Activated CD4-positive, alpha-beta T cell treated with anti-CD3 and anti-CD28 coated beads, Interleukin-2, amount 50 U/mL, for 4 hours (primary cell): ENCODE results near the gene JUP.
"Not testable (repeated sequence)": the region's sequence is repeated elsewhere in the genome, so short reads cannot be mapped to it uniquely, and the experiment has no call there.

ENCODE experiments used
- DNase-seq, 2 experiments: peaks; one replicate each; pipeline ENCODE4 v3.0.0-alpha.2; 2020

Gene JUP

DNA sequence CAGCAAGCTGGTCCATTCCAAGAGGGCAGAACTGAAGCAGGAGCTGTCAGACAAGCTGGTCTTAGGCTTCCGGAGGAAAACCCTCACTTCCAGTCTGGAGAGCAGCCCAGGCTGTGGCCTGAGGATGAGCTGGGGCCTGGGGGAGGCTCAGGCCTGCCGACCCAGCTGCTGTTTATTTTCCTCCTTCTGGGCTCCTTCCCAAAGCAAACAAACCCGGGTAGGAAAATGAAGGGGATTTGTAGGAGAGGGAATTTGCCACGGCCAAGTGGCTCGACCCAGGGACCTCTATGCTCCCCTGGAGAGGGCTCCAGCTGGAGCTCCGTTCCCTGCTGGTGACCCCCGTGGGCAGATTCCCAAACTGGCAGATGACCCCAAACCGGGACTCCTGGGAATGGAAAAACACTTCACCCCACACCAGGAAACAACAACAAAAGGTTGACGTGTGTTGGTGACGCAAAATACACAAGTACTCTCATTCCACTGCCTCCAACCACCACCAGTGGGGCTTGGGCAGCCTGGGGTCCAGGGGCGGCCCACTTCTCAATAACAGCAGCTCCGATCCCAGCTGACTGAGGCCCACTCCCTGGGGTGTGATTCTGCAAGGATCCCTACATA, 8.8 kb downstream of the JUP start:
- DNase-seq: no peak

GRCh38 chr17:41777157-41777573, 9.3 kb downstream of the JUP start:
- no peak for DNase-seq

GRCh38 chr17:41776262-41776900, 10.1 kb downstream of the JUP start:
- DNase-seq: not testable (repeated sequence)

DNA sequence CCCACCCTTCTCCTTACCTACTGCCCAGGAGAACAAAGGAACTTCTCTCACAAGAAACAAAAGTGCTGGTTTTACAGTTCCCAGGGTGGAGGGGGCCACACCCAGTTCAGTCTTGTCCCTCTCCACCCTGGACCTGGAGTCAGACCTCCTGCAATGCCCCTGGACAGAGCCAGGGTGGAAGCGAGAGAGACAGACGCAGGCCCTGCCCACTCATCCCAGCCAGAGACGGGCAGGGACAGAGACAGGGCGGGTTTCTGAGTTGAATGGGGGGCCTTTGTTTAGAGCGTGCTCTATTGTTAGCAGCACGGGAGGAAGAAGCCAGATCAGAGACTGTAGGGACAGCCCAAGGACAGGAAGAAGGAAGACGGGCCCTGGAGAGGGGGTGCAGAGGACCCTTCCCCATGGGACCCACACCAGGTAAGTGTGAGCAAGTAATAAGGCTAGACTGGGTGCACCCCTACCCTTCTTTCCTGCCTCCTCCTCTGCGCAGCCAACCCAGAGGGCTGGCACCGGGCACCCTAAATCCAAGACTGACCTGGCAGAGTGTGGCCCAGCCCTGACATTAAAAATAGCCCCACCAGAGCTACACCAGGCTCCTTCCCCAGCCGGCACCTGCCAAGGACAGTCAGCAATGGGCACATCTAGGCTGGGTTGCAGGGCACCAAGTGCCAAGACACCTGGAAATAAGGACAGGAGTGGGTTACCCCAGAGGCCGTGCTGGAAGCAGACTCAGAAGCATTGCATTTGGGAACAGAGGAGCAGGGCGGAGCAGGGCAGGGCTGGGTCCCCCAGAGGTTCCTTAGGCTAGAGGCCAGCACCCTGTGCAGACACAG, 10.9 kb downstream of the JUP start:
- no peak for DNase-seq

- DNase-seq: no peak
Observed at GRCh38 chr17:41773731-41774193, 12.7 kb downstream of the JUP start.

DNA sequence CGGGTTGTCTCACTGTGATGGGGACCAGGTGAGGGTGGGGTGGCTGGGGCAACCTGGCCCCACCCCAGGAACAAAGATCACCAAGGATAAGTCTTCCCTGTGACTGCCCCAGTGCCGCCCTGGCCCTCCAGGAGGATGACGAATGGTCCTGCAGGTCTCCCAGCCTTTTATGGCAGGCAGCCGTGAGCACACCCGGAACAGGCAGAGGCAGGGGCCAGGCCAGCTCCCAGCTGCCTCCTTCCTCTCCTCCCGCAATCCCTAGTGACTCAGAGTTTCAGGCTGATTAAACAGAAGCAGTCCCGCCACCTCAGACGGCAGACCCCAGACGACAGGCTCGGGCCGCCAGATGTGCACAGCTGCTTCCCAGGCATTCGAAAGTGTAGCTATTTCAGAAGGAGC, 13.3 kb downstream of the JUP start:
- DNase-seq: no peak

DNA sequence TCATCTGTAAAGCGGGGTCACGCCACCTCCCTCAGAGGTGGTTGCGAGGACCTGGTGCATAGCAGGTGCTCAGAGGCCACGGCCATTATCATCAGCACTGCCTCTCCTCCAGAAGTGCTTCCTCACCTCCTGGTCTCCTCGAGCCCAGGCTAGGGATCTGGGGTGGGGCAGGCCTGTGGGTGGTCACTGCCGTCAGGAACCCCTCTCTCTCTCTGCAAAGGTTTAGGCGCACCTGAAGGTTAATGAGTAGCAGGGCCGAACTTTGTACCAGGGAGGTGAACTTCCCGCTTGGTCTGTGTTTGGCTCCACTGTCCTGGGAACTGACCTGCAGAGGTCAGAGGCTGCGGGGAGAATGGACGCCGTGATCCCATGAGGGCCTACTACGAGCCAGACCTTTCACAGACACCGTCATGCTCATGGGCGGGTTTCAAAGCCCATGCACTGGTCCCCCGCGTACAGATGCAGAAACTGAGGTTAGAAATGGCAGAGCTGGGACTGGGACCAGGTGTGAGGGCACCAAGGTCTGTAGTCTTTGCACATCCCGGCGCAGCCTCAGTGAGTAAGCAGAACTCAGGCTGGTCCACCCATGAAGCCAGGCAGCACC, 13.8 kb downstream of the JUP start:
- no peak for DNase-seq

GRCh38 chr17:41772218-41772585, 14.3 kb downstream of the JUP start:
- no peak for DNase-seq

- DNase-seq: no peak
Observed at GRCh38 chr17:41771389-41772206, 14.9 kb downstream of the JUP start.

DNA sequence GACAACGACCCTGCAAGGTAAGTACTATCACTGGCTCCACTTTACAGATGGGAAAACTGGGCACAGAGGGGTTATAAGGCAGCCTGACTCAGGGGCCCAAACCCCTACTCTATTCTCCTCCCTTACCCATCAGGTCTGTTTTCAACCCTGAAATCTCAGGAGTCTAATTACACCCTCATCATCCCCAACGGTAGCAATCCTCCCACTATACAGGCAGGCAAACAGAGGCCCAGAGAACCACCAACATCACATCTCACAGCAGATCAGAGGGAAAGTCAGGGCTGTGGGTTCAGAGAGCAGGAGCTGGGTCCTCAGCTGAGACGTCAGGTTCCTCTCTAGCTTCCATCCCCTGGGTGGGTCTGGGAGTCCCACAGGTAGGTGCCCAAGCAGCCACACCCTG, 16.5 kb downstream of the JUP start:
- no peak for DNase-seq

DNA sequence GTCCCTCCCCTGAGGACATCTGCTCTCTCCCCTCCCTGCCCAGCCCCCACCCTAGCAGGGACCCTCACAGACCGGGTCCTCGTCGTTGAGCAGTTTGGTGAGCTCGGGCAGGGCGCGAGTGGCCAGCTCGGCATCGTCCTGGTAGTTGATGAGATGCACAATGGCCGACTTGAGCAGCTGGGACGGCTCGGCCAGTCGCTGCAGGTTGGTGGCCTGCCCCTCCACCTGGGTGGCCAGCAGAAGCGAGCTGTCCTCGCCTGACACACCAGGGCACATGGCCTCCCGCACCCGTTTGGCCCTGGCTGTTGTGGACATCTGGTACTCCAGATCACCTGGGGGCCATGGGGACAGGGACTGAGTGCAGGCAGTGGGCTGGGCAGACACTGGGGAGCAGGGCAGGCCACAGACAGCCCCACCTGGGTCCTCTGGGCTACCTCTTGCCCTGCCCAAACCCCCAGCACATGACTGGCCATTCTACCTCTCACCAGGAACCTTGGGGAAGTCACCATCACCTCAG, 17.1 kb downstream of the JUP start:
- DNase-seq: no peak

GRCh38 chr17:41768682-41769288, 17.7 kb downstream of the JUP start:
- no peak for DNase-seq

DNA sequence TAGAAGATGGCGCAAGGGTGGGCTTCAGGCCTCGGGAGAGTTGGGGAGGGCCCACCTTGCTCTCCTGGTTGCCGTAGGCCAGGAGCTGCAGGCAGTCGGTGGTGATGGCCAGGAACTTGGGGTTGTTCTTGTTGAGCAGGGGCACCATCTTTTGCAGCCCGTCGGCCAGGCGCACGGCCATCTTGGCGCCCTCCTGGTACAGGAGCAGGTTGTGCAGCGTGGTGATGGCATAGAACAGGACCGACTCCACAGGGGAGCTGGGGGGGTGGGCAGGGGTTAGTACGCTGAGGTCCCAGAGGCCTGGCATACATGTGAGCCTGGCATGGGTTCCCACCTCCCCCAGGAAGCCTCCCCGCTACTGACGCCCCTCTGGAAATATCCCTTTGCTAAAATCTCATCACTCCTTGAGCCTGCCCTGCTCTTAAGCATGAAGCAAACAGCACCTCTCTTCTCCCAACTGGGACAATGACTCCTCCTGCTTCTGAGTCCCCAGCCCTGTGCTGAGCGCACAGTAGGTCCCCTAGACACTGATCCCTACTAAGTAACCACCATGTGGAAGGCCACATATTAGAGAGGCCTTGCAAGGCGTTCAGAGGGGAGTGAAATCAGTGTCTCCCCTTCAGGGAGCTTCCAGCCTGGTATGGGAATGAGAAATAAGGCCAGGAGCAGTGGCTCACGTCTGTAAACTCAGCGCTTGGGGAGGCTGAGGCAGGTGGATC, 19.0 kb downstream of the JUP start:
- no peak for DNase-seq

DNA sequence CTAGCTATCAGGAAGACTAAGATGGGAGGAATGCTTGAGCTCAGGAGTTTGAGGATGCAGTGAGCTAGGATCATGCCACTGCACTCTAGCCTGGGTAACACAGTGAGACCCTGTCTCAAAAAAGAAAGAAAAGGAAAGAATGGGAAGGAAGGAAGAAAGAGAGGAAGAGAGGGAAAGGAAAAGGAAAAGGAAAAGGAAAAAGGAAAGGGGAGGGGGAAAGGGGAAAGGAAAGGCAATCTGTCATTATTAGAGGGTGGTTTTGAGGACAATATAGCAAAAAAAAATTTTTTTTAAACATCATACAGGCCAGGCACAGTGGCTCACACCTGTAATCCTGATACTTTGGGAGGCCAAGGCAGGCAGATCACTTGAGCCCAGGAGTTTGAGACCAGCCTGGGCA, 20.4 kb downstream of the JUP start:
- DNase-seq: no peak

GRCh38 chr17:41763327-41763726, 23.2 kb downstream of the JUP start:
- DNase-seq: no peak

DNA sequence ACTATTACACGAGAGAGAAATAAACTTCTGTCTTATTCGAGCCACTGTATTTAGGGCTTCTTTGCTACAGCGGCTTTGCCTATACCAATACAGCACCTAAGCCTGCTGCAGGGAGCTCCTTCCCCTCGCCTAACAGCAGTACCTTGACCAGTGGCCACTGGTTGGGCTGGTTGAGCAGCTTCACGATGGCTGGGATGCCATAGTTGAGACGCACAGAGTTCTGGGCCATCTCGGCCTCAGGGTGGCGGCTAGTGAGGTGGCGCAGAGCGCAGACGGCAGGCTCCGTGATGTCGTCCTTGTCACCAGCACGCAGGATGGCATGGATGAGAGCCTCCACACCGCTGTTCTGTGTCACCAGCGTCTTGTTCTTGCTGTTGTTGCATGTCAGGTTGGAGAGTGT, 23.7 kb downstream of the JUP start:
- DNase-seq: no peak

DNA sequence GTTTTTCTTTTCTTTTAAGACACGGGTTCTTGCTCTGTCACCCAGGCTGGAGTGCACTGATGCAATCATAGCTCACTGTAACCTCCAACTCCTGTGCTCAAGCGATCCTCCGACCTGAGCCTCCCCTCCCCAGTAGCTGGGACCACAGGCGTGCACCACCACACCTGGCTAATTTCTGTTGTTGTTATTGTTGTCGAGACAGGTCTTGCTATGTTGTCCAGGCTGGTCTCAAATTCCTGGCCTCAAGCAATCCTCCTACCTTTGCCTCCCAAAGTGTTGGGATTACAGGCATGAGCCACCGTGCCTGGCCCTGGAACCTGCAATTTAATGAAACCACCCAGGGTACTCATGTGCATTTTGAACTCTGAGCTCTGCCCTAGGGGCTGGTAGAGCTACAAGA, 24.1 kb downstream of the JUP start:
- no peak for DNase-seq

- DNase-seq: no peak
Observed at GRCh38 chr17:41760878-41761277, 25.6 kb downstream of the JUP start.

GRCh38 chr17:41758601-41759000, 27.9 kb downstream of the JUP start:
- no peak for DNase-seq

DNA sequence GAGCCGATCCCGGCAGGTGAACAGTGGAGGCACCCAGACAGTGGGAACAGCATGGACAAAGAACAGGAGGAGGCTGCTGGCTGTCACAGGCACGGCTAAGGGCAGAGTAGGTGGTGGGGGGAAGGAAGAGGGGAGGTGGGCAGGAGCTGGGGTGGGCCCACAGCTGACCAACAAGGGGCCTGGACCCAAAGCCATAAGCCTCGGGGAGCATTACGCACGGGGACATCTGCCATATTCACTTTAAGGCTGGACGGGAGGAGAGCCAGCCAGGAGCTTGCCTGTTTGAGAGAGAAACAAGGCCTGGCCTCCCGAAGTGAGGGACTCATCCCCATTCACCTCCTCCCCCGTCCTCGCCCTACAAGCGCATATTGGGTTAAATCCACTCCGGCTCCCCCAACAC, 32.4 kb downstream of the JUP start:
- DNase-seq: no peak

DNA sequence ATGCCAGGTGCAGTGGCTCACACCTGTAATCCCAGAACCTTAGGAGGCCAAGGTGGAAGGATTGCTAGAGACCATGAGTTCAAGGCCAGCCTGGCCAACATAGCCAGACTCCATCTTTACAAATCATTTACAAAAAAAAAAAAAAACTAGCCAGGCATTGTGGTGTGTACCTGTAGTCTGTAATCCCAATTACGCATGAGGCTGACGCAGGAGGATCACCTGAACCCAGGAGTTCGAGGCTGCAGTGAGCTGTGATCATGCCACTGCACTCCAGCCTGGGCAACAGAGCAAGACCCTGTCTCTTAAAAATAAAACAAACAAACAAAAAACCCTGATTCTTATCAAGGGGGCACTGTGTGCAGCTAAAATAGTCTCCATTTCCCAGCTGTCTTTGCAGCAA, 35.2 kb downstream of the JUP start:
- DNase-seq: no peak
